RCC 7860 (cell line): ENCODE data around the gene SERTAD3.
"Not testable (repeated sequence)": the region's sequence is repeated elsewhere in the genome, so short reads cannot be mapped to it uniquely, and the experiment has no call there.

Experiments
- DNase-seq: peaks from one replicate; pipeline ENCODE4 v3.0.0-alpha.2; 2015; ENCODE audit warnings: low spot score
- FAIRE-seq: peaks from 2 replicates; lab custom pipeline; 2012; peaks lifted over from hg19 to GRCh38; lab: Jason Lieb, UNC

The SERTAD3 gene

DNA sequence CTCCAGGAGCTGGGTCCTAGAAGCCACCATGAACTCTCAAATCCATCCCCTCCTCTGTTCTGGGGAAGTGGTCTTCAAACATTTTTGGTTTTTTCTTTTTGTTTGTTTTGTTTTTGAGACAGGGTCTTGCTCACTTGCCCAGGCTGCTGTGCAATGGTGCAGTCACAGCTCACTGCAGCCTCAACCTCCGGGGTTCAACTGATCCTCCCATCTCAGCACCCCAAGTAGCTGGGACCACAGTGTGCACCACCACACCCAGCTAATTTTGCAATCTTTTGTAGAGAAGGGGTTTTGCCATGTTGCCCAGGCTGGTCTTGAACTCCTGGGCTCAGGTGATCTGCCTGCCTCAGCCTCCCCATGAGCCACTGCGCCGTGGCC lies 14.5 kb upstream of the SERTAD3 start:
- DNase-seq, result no peak
- no peak for FAIRE-seq

DNA sequence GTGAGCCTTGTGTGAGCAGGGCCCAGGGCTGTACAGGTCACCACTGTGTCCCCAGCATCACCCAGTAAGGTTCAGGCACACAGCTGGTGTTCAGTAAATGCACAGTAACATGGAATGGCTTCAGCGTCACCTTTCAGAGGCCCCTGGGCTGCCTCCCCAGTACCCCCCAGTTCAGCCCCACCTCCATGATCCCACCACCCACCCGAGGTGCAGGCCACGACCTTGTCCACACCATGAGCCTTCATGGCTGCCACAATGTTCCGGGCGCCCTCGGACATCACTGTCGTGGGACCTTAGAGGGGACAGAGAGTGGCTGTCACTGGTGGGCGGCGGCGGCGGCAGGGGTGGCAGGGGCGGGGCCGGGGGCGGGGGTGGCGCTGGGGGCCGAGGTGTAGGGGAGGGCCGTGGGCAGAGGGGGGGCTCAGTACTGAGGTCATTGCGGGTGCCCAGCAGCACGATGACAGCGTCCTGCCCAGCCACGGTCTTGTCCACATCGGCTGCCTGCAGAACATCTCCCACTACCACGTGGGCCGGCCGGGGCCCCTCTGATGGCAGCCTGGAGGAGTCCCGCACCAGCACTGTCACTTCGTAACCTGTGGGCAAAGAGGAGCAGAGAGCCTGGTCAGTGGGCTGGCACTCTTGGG lies 13.9 kb upstream of the SERTAD3 start:
- no peak for FAIRE-seq
- DNase-seq, result no peak

DNA sequence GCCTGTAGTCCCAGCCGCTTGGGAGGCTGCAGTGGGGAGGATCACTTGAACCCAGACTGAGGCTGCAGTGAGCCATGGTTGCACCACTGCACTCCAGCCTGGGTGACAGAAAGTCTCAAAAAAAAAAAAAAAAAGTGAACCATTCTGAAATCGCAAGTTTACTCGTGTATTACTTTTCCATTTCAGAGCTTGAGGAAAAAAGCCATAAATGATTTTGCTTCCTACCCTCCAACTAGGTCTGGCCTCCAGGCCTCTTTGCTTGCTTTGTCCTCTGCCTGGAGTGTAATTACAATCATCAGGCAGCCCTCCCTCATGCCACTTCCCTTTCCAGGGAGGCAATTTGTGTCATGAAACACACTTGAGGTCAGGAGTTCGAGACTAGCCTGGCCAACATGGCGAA lies 12.9 kb upstream of the SERTAD3 start:
- FAIRE-seq (no peak), DNase-seq (no peak)

DNA sequence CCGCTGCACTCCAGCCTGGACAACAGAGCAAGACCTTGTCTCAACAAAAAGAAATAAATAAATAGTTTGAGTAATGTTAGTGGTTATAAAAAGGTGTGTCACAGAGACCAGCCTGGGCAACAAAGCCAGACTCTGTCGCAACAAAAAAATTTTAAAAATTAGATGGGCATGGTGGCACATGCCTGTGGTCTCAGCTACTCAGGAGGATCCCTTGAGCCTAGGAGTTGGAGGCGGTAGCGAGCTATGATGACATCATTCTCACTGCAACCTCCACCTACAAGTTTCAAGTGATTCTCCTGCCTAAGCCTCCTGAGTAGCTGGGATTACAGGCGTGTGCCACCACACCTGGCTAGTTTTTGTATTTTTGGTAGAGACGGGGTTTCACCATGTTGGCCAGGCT lies 9.8 kb upstream of the SERTAD3 start:
- peak; percentile 40 for DNase-seq
- not testable (repeated sequence) for FAIRE-seq

DNA sequence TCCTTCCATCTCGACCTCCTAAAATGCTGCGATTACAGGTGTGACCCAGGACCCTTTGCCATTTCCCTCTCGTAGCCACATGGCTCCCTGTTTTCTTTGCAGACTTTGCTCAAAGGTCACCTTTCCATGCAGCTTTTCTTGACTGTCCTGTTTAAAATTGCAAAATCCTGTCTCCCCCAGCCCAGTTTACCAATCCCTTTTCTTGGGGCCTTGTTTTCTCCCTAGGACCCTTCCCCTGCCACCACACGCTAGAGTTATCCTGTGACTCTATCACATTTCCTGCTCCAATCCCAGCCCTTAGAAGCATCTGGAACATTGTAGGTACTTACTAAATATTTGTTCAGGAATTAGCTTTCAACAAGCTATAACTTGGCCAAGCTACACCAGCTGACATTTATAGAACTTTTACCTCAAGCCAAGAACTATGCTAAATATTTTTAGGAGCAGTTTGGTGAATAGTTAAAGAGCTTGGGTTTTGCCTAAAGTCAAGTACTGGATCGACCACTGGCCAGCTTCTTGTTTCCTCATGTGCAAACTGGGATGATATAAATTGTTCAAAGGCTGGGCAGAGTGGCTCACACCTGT lies 9.1 kb upstream of the SERTAD3 start:
- FAIRE-seq (no peak), DNase-seq (no peak)

DNA sequence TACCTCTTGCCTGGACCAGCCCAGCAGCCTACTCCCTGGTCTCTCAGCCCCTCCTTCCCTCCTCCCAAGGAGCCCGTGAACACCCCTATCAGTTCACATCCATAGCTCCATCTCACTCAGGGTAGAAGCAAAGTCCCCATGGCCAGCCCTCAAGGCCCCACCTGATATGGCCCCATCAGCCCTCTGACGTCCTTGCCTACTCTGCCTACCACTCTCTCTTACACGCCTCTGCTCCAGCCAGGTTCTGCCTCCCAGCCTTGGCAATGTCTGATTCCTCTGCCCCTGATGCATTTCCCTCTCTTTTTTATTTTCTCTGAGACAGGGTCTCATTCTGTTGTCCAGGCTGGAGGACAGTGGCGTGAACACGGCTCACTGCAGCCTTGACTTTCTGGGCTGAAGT lies 7.9 kb upstream of the SERTAD3 start:
- FAIRE-seq (no peak), DNase-seq (no peak)

DNA sequence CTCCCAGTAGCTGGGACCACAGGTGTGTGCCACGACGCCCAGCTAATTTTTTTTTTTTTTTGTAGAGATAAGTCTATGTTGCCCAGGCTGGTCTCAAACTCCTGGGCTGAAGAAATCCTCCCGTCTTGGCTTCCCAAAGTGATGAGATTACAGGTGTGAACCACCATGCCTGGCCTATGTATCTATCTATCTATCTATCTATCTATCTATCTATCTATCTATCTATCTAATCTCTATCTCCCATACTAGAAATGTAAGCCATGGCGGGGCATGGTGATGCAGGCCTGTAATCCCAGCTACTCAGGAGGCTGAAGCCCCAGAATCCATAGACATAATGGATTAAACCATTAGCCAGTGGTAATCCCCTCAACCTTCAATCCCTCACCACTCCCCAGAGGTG lies 6.5 kb upstream of the SERTAD3 start:
- FAIRE-seq, result no peak
- no peak for DNase-seq

DNA sequence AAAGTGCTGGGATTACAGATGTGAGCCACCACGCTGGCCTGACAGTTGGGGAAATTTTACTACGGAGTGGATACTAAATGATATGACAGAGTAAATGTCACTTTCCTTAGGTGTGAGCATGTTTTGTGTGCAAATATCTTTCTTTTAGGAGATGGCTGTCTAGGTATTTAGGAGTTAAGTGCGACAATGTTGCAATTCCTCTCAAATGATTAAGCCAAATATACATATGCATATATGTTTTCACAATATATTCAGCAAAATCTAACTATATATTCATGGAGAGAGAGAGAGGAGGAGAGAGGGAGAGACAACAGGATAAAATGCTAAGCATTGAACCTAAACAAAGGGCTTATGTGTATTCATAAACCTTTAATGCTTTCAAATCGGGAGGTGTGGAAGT lies 5.4 kb upstream of the SERTAD3 start:
- DNase-seq, result no peak
- no peak for FAIRE-seq

DNA sequence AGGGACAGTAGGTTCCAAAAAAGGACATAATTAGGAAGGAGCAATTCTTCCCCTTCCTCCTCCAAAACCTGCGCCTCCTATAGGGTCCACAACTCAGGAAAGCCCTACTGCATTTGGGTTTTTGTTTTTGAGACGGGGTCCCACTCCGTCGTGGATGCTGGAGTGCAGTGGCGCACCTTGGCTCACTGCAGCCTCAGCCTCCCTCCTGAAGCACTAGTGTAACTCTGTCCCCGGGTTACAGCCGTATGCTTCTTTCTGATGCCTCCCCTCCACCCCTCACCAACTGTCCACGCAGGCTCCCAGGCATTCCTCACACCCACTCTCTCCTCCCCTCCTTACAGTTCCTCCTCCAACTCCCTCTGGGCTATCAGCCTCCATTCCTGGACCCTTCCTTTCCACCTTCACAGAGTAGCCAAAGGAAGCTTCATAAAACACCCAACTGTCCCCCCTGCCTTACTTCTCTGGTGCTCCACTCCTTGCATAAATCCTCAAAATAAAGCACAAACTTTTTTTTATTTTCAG lies 2.2 kb upstream of the SERTAD3 start:
- FAIRE-seq, result no peak

DNA sequence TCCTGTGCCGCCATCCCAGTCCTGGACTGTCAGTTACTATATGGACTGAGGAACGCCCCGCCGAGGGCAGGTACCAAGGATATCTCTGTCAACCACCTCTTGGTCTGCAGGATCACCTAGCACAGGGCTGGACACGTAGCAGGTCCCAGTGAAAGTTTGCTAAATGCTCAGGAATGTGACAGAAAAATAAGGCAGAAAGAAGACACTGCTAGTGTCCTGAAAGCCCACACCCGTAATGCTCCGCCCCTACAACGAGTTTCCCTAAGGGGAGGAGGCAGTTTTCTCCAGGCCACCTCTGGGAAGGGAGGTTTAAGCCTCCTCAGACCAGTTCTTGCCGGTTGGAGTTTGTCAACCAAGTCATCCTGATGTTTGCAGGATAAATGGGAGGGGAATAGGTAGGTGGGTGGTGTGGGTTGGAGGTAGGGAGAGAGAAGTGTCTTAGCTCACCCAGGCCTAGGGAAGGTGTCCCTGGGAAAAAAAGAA lies 1.7 kb upstream of the SERTAD3 start:
- FAIRE-seq, result no peak
- DNase-seq, result no peak

More for the DNA sequence above, 2.2 kb upstream of the SERTAD3 start:
- no peak for DNase-seq

DNA sequence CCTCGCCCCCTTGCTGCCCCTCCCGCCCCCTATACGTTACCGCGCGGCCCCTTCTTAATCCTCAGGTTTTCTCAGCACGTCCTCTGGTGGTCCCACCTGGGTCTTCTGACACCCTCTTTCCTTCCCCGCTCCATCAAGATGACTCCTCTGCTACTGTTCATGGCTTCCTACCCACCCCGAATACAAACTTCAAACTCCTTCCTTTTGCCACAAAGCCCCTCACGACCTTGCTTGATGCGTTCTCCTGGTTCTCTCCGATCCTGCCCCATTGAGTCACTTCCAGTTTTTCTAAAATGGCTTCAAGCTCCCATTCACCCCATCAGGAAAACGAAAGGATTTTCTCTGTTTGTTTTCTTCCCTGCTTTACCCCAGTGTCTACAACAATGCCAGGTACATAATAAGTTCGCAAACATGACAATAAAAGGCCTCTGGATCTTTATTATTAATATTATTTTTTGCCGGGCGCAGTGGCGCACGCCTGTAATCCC lies 734 bp upstream of the SERTAD3 start:
- no peak for FAIRE-seq
- DNase-seq, result no peak

DNA sequence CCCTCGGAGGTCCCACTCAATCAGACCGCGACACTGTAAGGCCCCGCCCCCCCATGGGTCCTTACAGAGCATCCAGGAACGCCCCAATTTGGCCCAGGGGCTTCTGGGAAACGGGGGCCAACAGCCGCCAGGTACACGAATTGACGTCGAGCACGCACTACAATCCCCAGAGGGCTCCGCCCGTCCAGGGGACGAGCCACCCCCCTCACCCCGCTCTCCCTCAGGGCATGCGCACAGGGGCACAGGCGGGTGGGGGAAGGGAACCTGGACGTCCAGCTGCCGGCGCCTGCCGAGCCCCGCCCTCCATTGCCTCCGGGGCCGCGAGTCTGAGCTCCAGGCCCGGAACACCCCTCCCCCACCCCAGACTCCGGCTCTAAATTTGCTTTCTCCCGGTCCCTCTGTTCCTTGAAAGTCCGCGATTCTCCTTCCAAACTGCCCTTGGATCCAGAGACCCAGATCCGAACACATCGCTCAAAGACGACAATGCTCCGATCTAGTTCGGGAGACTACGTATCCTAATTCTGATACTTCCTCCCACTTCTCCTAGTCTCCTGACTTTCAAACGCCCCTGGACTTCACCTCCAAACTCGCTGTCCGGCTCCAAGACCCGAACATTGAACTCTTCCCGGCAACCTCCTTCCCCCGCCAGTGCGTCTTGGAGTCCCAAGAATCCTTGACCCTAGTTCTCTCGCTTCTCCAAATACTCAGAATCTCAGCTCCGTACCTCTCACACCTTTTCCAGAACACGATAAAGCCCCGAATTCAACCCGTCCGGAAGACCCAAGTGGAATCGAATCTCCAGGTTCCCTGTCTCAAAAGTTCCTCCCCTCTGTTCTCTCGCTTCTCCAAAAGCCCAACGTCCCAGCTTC lies 770 bp downstream of the SERTAD3 start:
- DNase-seq (peak; percentile 97), FAIRE-seq (peak; percentile 80)

DNA sequence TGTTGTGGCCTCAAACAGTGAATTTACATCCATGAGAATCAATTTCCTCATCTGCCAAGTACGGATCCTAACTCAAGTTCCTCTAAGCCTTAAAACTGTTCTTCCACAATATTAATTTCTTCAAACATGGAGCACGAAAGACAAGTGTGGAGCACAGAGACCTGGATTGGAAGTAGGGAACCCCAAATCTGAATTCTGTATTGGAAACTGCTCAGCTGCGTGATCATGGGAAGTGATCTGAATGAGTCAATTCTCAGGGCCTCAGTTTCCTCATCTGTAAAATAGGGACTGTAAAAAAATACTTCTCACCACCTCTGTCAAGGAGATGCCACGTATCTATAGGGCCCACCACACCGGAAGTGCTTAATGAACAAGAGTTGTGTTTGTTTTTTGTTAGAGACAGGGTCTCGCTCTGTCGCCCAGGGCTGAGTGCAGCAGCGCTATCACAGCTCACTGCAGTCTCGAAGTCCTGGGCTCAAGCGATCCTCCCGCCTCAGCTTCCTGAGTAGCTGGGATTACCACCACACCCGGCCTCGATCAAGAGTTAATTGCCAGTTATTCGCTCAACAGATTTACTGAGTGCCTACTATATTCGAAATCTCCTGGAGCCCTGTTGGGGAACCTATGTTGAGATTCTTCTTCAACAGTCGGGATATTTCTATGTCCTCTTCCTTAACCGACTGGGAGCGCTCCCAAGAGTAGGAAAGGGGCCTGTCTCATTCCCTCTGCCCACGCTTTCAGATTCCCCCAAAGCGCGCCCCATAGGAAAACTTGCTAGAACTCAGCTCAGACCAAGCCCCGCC lies 1.6 kb downstream of the SERTAD3 start:
- FAIRE-seq (no peak), DNase-seq (no peak)

DNA sequence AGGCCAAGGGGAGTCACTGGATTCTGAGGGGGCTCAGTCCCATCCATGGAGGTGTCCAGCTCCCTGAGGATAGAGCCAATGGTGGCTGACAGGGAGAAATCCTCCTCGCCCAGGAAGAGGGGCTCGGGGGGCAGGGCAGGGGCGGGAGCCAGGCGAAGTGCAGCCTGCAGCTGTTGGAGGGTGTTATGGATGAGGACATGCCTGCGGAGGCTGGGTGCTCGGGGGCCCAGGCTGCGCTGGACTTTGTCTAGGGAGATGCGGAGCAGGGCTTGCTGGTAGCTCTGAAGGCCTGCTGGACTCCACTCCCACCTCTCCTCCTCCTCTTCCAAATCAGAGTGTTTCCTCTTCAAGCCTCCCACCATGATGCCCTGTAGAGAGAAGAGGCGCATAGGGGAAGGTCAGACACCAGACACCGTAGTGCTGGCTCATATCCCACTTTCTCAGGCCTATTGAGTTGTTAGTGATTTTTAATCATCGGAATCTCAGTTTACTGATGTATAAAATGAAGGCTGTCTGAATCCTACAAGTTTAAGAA lies 2.3 kb downstream of the SERTAD3 start:
- no peak for FAIRE-seq
- DNase-seq, result no peak

DNA sequence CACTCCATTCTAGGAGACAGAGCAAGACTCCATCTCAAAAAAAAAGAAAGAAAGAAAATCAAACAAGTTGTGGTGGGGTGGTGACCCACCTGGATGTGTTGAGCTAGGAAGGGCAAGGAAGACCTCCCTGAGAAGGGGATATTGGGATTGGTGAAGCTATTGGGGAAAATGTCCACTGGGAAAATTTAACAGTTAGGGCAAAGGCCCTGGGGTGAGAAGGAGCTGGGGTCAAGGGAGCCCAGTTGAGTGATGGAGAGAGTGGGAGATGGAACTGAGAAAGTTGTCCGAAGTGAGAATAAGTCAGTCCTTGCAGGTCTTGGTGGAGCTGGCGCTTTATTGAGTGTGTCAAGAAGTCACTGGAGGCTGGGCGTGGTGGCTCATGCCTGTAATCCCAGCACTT lies 5.9 kb downstream of the SERTAD3 start:
- FAIRE-seq (no peak), DNase-seq (no peak)

DNA sequence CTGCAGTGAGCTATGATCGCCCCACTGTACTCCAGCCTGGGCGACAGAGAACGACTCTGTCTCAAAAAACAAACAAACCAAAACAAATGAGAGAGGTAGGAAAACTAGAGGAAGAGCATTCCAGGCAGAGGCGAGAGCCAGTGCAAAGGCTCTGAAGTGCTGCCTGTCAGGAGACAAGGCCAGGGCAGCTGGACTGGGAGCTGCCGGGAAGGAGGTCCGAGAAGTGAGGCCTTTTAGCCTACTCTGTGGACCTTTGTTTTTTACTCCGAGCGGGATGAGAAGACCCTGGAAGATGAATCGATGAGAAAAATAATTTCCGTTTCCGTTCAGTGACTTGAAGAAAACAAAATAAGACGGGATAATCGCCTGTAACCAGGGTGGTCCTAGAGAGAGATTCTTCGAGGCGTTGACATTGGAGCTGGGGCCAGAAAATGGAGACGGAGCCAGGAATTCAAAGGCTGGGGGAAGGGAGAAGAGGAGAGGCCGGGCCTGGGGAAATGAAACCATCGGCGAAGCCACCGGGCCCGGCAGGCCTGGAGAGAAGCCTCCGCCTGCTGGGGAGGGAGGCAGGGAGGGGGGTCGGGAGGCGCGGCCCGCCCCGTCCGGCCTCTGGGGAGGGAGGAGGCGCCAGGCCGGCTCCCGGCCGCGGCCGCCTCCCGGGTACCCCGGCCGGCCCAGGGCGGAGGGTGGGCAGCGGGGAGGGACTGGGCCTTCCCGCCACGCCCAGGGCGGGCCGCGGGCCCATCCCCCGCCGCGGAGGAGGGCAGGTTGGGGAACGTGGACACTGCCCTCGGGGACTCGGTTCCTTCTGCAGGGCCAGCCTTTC lies 10.5 kb downstream of the SERTAD3 start:
- FAIRE-seq (no peak), DNase-seq (peak; percentile 55)

DNA sequence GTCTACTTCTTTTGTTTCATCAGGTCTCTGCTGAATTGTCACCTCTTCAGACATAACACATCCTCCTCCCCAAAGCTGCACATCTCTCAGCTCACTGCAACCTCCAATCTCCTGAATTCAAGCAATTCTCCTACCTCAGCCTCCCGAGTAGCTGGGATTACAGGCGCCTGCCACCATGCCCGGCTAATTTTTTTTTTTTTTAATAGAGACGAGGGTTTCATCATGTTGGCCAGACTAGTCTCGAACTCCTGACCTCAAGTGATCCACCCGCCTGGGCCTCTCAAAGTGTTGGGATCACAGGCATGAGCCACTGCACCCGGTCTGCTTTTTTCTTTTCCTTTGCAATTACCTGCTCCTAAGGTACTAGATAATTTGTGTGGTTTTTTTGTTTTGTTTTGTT lies 11.4 kb downstream of the SERTAD3 start:
- not testable (repeated sequence) for FAIRE-seq

DNA sequence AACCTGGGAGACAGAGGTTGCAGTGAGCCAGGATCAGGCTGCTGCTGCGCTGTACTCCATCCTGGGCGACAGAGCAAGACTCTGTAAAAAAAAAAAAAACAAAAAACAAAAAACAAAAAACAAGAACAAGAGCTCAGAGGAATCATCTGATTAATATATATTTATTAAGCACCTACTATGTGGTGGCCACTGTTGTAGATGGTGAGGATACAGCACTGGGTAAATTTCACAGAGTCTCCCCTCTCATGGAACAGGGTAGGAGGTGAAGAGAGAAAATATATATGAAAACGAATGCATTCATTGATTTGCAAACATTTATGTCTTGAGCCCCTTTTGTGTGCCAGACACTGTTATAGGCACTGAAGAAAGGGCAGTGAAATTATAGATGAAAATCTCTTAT lies 12.4 kb downstream of the SERTAD3 start:
- no peak for DNase-seq
- FAIRE-seq, result no peak

More for the DNA sequence above, 11.4 kb downstream of the SERTAD3 start:
- not testable (repeated sequence) for DNase-seq

DNA sequence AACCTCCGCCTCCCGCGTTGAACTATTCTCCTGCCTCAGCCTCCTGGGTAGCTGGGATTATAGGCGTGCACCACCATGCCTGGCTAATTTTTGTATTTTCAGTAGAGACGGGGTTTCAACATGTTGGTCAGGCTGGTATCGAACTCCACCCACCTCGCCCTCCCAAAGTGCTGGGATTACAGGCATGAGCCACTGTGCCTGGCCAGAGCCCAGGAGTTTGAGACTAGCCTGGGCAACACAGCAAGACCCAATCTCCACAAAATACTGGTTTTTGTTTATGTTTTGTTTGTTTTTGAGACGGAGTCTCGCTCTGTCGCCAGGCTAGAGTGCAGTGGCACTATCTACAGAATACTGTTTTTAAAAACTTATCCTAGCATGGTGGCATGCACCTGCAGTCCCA lies 13.9 kb downstream of the SERTAD3 start:
- DNase-seq, FAIRE-seq: not testable (repeated sequence)
